WTC11 (cell line): ENCODE data around the gene RABEP1. TPM values are rescaled to one million over a fixed set of nuclear protein-coding genes. Genes with fewer than 3 reads are reported as not detected.

Experiments
- ATAC-seq: fragments of 200-7000 bp; cut with Tn5 transposase; 2 replicates; pipeline ENCODE4 v1.10.0; 2021; ENCODE audit warnings: mild to moderate bottlenecking, moderate library complexity
- CTCF ChIA-PET: fragments of 300-600 bp; sonication (Branson Sonifier 250); formaldehyde crosslinking; loops from one replicate; lab custom pipeline; 2021; ENCODE audit warnings: antibody characterized with exemption; lab: Charles Lee
- POLR2A ChIA-PET: fragments of 350-600 bp; sonication (Branson Sonifier 250); formaldehyde crosslinking; loops from one replicate; lab custom pipeline; 2021; ENCODE audit warnings: antibody characterized with exemption; lab: Charles Lee
- DNase-seq: peaks from one replicate; pipeline ENCODE4 v3.0.0; 2021; ENCODE audit warnings: low spot score
- H3K27ac Mint-ChIP-seq: 2 replicates; pipeline ENCODE4 v1.8.0; 2021; ENCODE audit warnings: mixed read lengths
- H3K27me3 Mint-ChIP-seq: 2 replicates; pipeline ENCODE4 v1.8.0; 2021; ENCODE audit warnings: low read depth, mild to moderate bottlenecking, moderate library complexity, mixed read lengths
- H3K36me3 Mint-ChIP-seq: 2 replicates; pipeline ENCODE4 v1.8.0; 2021; ENCODE audit warnings: mixed read lengths
- H3K4me1 Mint-ChIP-seq: 2 replicates; pipeline ENCODE4 v1.8.0; 2022; ENCODE audit warnings: mixed read lengths
- H3K4me3 Mint-ChIP-seq: 2 replicates; pipeline ENCODE4 v1.8.0; 2021; ENCODE audit warnings: mild to moderate bottlenecking, moderate library complexity, mixed read lengths
- H3K9me3 Mint-ChIP-seq: 2 replicates; pipeline ENCODE4 v1.8.0; 2021; ENCODE audit warnings: mixed read lengths
- FOXJ3 ChIP-seq: sonication (generic); formaldehyde crosslinking; IDR thresholded peaks from 2 replicates; pipeline ENCODE4 v1.9.0; 2021; ENCODE audit warnings: missing genetic modification reagents, mild to moderate bottlenecking, borderline replicate concordance
- GABPB1 ChIP-seq: sonication (generic); formaldehyde crosslinking; IDR thresholded peaks from 2 replicates; pipeline ENCODE4 v1.8.1; 2023; ENCODE audit warnings: mild to moderate bottlenecking, missing genetic modification reagents
- MXD4 ChIP-seq: fragments of 250-450 bp; sonication (Bioruptor Pico); IDR thresholded peaks from 2 replicates; pipeline ENCODE4 v1.8.0; 2021; ENCODE audit warnings: mild to moderate bottlenecking, moderate library complexity, borderline replicate concordance
- NFYB ChIP-seq: sonication (generic); formaldehyde crosslinking; conservative IDR thresholded peaks from 2 replicates; pipeline ENCODE4 v1.8.0; 2022; ENCODE audit warnings: low read depth, missing genetic modification reagents
- NR2C2 ChIP-seq: sonication (generic); formaldehyde crosslinking; IDR thresholded peaks from 2 replicates; pipeline ENCODE4 v1.8.0; 2022; ENCODE audit warnings: mild to moderate bottlenecking, missing genetic modification reagents
- PRDM15 ChIP-seq: sonication (generic); formaldehyde crosslinking; IDR thresholded peaks from 2 replicates; pipeline ENCODE4 v1.8.0; 2022; ENCODE audit warnings: missing genetic modification reagents
- SOX15 ChIP-seq: fragments of 250-450 bp; sonication (Bioruptor Pico); IDR thresholded peaks from 2 replicates; pipeline ENCODE4 v1.9.0; 2021; ENCODE audit warnings: mild to moderate bottlenecking
- TEAD4 ChIP-seq: sonication (generic); formaldehyde crosslinking; IDR thresholded peaks from 2 replicates; pipeline ENCODE4 v1.8.0; 2022; ENCODE audit warnings: mild to moderate bottlenecking, missing genetic modification reagents
- ZNF121 ChIP-seq: sonication (generic); formaldehyde crosslinking; IDR thresholded peaks from 2 replicates; pipeline ENCODE4 v1.8.0; 2023; ENCODE audit warnings: missing genetic modification reagents
- ZNF263 ChIP-seq: sonication (generic); formaldehyde crosslinking; IDR thresholded peaks from 2 replicates; pipeline ENCODE4 v1.8.1; 2022; ENCODE audit warnings: low read depth, mild to moderate bottlenecking, moderate library complexity, missing genetic modification reagents
- total RNA-seq: library from RNA; stranded (reverse); gene quantifications from 3 replicates; pipeline ENCODE4 v1.2.3, GENCODE V29; 2021
- TF ChIP-seq, protein P1 (sequence below): fragments of 250-450 bp; sonication (Bioruptor Pico); IDR thresholded peaks from 2 replicates; pipeline ENCODE4 v1.9.0; 2021; ENCODE audit warnings: mild to moderate bottlenecking
- TF ChIP-seq, protein P2 (sequence below): sonication (generic); formaldehyde crosslinking; IDR thresholded peaks from 2 replicates; pipeline ENCODE4 v1.8.0; 2023; ENCODE audit warnings: missing genetic modification reagents, mild to moderate bottlenecking, borderline replicate concordance
- TF ChIP-seq, protein P3 (sequence below): sonication (generic); formaldehyde crosslinking; IDR thresholded peaks from 2 replicates; pipeline ENCODE4 v1.8.0; 2022; ENCODE audit warnings: mild to moderate bottlenecking, missing genetic modification reagents

RABEP1 gene
- total RNA-seq, 1 experiment from 2014 or later, result 40.9 TPM

DNA sequence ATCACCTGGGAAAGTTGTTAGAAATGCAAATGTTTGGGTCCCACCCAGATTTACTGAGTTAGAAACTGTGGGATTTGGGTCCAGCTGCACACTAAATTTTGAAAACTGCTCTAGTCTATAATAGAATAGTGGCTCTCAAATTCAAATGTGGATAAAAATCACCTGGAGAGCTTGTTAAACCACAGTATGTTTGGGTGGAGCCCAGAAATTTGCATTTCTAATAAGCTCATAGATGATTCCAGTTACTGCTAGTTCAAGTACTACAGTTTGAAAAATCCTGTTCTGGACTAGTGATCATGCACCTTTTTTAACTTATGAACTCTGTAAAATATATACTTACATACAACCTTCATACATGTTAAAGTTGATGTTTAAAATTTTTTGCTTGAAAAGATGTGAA, 27.8 kb downstream of the RABEP1 start:
- H3K4me1 Mint-ChIP-seq, result peaks cover 5% of the 10 kb centered on the region; the same call in 1 of the 2 replicates
- TF ChIP-seq, protein P1, sequence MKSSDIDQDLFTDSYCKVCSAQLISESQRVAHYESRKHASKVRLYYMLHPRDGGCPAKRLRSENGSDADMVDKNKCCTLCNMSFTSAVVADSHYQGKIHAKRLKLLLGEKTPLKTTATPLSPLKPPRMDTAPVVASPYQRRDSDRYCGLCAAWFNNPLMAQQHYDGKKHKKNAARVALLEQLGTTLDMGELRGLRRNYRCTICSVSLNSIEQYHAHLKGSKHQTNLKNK, result no peak
- TF ChIP-seq NR2C2 (CRISPR knock-in tag) (no peak), TEAD4 (no peak)
- TF ChIP-seq, all 79 proteins: peak for 0
- no peaks in the 10 kb centered on the region for H3K27me3 Mint-ChIP-seq
- no peak for DNase-seq
- no peak for ATAC-seq
- no peaks in the 10 kb centered on the region for H3K9me3 Mint-ChIP-seq
- CTCF ChIA-PET, result no interaction called here
- H3K4me3 Mint-ChIP-seq, result no peak overlapping the region
- H3K36me3 Mint-ChIP-seq, result peaks cover 39% of the 10 kb centered on the region
- H3K27ac Mint-ChIP-seq, result no peak overlapping the region
- POLR2A ChIA-PET, result no interaction called here

GRCh38 chr17:5325851-5326250, 43.8 kb downstream of the RABEP1 start:
- ATAC-seq, result no peak
- Mint-ChIP-seq H3K4me3 (no peak overlapping the region), H3K27me3 (no peaks in the 10 kb centered on the region), H3K9me3 (no peaks in the 10 kb centered on the region; the same call in 1 of the 2 replicates), H3K36me3 (0 out of 2 replicates have a peak, but pooled peaks cover 2% of the 10 kb centered on the region), H3K27ac (no peak overlapping the region), H3K4me1 (no peaks in the 10 kb centered on the region)
- CTCF ChIA-PET, result no interaction called here
- POLR2A ChIA-PET, result no interaction called here
- no peak for DNase-seq
- no peak for TF ChIP-seq SOX15 (CRISPR knock-in tag)
- TF ChIP-seq MXD4, result no peak
- TF ChIP-seq, protein P2, sequence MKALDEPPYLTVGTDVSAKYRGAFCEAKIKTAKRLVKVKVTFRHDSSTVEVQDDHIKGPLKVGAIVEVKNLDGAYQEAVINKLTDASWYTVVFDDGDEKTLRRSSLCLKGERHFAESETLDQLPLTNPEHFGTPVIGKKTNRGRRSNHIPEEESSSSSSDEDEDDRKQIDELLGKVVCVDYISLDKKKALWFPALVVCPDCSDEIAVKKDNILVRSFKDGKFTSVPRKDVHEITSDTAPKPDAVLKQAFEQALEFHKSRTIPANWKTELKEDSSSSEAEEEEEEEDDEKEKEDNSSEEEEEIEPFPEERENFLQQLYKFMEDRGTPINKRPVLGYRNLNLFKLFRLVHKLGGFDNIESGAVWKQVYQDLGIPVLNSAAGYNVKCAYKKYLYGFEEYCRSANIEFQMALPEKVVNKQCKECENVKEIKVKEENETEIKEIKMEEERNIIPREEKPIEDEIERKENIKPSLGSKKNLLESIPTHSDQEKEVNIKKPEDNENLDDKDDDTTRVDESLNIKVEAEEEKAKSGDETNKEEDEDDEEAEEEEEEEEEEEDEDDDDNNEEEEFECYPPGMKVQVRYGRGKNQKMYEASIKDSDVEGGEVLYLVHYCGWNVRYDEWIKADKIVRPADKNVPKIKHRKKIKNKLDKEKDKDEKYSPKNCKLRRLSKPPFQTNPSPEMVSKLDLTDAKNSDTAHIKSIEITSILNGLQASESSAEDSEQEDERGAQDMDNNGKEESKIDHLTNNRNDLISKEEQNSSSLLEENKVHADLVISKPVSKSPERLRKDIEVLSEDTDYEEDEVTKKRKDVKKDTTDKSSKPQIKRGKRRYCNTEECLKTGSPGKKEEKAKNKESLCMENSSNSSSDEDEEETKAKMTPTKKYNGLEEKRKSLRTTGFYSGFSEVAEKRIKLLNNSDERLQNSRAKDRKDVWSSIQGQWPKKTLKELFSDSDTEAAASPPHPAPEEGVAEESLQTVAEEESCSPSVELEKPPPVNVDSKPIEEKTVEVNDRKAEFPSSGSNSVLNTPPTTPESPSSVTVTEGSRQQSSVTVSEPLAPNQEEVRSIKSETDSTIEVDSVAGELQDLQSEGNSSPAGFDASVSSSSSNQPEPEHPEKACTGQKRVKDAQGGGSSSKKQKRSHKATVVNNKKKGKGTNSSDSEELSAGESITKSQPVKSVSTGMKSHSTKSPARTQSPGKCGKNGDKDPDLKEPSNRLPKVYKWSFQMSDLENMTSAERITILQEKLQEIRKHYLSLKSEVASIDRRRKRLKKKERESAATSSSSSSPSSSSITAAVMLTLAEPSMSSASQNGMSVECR (CRISPR knock-in tag), result no peak
- no peak for TF ChIP-seq ZNF121 (CRISPR knock-in tag)

GRCh38 chr17:5329784-5330557, 47.9 kb downstream of the RABEP1 start:
- CTCF ChIA-PET, result no interaction called here
- H3K4me3 Mint-ChIP-seq, result no peak overlapping the region
- no peaks in the 10 kb centered on the region for H3K9me3 Mint-ChIP-seq
- TF ChIP-seq, protein P3, sequence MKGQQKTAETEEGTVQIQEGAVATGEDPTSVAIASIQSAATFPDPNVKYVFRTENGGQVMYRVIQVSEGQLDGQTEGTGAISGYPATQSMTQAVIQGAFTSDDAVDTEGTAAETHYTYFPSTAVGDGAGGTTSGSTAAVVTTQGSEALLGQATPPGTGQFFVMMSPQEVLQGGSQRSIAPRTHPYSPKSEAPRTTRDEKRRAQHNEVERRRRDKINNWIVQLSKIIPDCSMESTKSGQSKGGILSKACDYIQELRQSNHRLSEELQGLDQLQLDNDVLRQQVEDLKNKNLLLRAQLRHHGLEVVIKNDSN (CRISPR knock-in tag), result no peak
- TF ChIP-seq, protein P2 (CRISPR knock-in tag), result no peak
- TF ChIP-seq ZNF263 (CRISPR knock-in tag) (no peak), GABPB1 (no peak), ZNF121 (CRISPR knock-in tag) (no peak), PRDM15 (CRISPR knock-in tag) (no peak), NFYB (CRISPR knock-in tag) (no peak), FOXJ3 (no peak)
- TF ChIP-seq, all 79 proteins: peak for 0
- no peak overlapping the region for H3K27ac Mint-ChIP-seq
- no peak for ATAC-seq
- POLR2A ChIA-PET, result no interaction called here
- DNase-seq, result no peak
- no peaks in the 10 kb centered on the region for H3K4me1 Mint-ChIP-seq
- no peaks in the 10 kb centered on the region for H3K27me3 Mint-ChIP-seq
- peaks cover 13% of the 10 kb centered on the region for H3K36me3 Mint-ChIP-seq
